Measurements from ENCODE around the gene TYW1B.
"Not testable (repeated sequence)": the region's sequence is repeated elsewhere in the genome, so short reads cannot be mapped to it uniquely, and the experiment has no call there.

- not testable (repeated sequence) for TF ChIP-seq CTCF (IDR thresholded peaks at IDR 0.05); POLR2A (IDR thresholded peaks at IDR 0.05; ENCODE audit: low read depth); EP300 (IDR thresholded peaks at IDR 0.05)
Observed at GRCh38 chr7:72628375-72628774, 199.6 kb downstream of the TYW1B start.
